GM13977 (cell line): ENCODE measurements around the gene CLEC4M.
"Not testable (repeated sequence)": the region's sequence is repeated elsewhere in the genome, so short reads cannot be mapped to it uniquely, and the experiment has no call there.

Experiments used
- DNase-seq: peaks from one replicate; pipeline ENCODE4 v3.0.0; 2012; ENCODE audit warnings: low spot score
- in situ Hi-C: fragments of 300-500 bp; cut with MboI; formaldehyde crosslinking; loops from one replicate; pipeline ENCODE4 v1.12.0; 2022; ENCODE audit warnings: low sequenced_read_pairs, low pct_unique_long_range_greater_than_20kb, mixed read lengths, inconsistent platforms; ENCODE audit not compliant: unreplicated experiment
- TF ChIP-seq, protein P1 (sequence below): IDR thresholded peaks from 2 replicates; pipeline ENCODE4 v1.5.1; 2012; ENCODE audit warnings: mild to moderate bottlenecking, control low read depth; ENCODE audit not compliant: insufficient read depth; ENCODE audit errors: extremely low read depth, missing control alignments

CLEC4M gene

DNA sequence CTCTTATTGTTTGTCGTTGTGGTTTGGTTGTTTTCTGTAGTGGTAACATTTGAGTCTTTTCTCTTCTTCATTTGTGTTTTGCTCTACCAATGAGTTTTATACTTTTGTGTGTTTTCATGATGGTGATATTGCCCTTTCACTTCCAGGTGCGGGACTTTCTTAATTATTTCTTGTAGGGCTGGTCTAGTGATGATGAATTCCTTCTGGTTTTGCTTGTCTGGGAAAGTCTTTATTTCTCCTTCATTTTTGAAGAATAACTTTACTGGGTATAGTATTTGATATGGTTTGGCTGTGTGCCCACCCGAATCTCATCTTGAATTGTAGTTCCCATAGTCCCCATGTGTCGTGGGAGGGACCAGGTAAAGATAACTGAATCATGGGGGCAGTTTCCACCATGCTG is 6.8 kb upstream of the CLEC4M start:
- TF ChIP-seq, protein P1, sequence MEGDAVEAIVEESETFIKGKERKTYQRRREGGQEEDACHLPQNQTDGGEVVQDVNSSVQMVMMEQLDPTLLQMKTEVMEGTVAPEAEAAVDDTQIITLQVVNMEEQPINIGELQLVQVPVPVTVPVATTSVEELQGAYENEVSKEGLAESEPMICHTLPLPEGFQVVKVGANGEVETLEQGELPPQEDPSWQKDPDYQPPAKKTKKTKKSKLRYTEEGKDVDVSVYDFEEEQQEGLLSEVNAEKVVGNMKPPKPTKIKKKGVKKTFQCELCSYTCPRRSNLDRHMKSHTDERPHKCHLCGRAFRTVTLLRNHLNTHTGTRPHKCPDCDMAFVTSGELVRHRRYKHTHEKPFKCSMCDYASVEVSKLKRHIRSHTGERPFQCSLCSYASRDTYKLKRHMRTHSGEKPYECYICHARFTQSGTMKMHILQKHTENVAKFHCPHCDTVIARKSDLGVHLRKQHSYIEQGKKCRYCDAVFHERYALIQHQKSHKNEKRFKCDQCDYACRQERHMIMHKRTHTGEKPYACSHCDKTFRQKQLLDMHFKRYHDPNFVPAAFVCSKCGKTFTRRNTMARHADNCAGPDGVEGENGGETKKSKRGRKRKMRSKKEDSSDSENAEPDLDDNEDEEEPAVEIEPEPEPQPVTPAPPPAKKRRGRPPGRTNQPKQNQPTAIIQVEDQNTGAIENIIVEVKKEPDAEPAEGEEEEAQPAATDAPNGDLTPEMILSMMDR: no peak
- in situ Hi-C loops: no loop called here
- no peak for DNase-seq

DNA sequence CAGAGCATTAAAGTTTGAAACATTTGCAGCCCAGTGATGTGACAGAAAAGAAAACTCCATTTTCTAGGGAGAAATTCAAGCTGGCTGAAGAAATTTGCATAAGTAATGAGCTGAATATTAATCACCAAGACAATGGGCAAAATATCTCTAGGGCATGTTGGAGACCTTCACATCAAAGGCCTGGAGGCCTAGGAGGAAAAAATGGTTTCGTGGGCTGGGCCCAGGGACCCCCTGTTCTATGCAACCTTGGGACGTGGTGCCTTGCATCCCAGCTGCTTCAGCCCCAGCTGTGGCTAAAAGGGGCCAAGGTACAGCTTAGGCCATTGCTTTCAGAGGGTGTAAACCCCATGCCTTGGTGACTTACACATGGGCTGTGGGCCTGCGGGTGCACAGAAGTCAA is 5.7 kb upstream of the CLEC4M start:
- DNase-seq: no peak
- in situ Hi-C loops: no loop called here
- TF ChIP-seq, protein P1: no peak

DNA sequence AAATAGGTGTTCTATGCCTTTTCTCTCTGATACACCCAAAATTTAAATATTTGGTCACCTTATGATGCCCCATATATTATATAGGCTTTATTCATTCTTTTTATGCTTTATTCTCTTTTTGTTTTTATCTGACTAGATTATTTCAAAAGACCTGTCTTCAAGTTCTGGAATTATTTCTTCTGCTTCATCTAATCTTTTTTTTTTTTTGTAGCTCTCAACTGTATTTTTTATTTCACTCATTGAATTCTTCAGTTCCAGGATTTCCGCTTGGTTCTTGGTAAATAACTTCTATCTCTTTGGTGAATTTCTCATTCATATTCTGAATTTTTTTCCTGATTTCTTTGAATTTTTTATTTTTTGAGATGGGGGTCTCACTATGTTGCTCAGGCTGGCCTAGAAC is 3.9 kb upstream of the CLEC4M start:
- in situ Hi-C loops: no loop called here

DNA sequence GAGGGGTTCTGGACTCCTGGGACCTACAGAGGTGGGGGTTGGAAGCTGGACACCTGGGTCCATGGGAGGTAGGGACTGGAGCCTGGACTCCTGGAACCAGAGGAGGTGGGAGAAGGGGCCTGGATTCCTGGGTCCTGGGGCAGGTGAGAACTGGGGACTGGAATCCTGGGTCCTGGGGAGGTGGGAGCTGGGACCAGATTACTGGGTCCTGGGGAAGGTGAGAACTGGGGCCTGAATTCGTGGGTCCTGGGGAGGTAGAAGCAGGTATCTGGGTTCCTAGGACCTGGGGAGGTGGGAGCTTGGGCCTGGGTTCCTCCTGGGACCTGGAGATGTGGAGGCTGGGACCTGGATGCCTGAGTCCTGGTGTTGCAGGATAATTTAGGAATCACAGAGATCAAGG is 653 bp downstream of the CLEC4M start:
- TF ChIP-seq, protein P1: no peak
- in situ Hi-C loops: no loop called here
- DNase-seq: no peak

More for the DNA sequence above, 3.9 kb upstream of the CLEC4M start:
- TF ChIP-seq, protein P1: no peak
- no peak for DNase-seq

DNA sequence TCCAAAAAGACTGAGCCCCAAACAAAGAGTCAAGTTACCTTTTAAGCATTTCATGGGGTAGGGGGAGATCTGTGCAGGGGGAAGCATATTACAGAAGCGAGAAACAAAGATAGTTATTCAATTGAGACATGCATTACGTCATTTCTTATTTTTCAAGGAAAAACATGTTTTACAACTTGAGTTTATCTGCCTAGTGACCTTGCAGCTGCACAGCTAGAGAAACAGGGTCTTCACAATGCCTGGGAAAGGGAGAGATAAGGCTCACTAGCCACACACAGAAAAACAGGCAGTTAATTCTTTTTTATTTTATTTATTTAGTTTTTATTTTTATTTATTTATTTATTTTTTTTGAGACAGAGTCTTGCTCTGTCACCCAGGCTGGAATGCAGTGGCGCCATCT is 1.1 kb downstream of the CLEC4M start:
- in situ Hi-C loops, DNase-seq: not testable (repeated sequence)

DNA sequence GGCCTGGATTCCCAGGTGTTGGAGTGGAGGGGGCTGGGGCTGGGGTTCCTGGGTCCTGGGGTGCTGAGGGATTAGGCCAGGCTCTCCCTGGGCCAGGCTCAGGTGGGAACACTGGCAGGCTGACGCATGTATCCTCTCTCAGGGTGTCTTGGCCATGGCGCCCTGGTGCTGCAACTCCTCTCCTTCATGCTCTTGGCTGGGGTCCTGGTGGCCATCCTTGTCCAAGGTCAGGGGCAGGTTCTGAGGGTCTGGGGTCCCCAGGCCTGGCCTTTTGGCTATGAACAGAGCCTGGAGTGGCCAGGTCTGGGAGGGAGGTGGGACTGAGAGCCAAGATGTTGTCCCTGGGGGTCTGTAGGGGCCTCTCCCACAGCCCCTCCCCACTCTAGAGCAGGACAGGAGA is 2.0 kb downstream of the CLEC4M start:
- DNase-seq, in situ Hi-C loops: not testable (repeated sequence)

DNA sequence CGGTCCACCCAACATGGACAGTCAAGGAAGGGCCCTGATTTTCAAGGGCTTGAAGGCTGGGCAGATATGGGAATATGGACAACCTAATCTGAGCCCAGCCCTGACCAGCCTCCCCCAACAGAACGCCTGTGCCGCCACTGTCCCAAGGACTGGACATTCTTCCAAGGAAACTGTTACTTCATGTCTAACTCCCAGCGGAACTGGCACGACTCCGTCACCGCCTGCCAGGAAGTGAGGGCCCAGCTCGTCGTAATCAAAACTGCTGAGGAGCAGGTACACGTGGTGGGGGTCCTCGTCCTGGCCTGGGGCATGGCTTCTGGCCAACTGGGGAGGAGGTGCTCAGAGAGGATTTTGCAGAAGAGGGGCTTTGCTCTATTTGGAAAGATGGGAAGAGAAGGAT is 3.5 kb downstream of the CLEC4M start:
- no peak for DNase-seq
- in situ Hi-C loops: no loop called here
- TF ChIP-seq, protein P1: no peak

DNA sequence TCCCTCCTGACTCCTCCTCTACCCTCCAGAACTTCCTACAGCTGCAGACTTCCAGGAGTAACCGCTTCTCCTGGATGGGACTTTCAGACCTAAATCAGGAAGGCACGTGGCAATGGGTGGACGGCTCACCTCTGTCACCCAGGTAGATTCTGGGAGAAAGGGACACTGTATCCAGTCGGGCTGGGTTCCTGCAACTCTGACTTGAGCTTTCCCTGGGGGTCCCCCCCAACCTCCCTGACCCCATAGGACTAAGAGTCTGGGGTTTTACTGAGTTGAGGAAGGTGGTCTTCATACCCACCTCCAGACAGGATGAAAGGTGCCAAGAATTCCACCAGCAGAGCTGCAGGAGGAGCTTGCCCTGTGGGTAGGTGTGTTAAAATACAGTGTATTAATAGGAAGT is 4.4 kb downstream of the CLEC4M start:
- in situ Hi-C loops: no loop called here
- TF ChIP-seq, protein P1: no peak
- DNase-seq: no peak
